D341Med (cell line): ENCODE data around the gene SORCS2.

ENCODE experiments used
- DNase-seq: peaks from one replicate; pipeline ENCODE4 v3.0.0; 2012; ENCODE audit warnings: low spot score

The SORCS2 gene

DNA sequence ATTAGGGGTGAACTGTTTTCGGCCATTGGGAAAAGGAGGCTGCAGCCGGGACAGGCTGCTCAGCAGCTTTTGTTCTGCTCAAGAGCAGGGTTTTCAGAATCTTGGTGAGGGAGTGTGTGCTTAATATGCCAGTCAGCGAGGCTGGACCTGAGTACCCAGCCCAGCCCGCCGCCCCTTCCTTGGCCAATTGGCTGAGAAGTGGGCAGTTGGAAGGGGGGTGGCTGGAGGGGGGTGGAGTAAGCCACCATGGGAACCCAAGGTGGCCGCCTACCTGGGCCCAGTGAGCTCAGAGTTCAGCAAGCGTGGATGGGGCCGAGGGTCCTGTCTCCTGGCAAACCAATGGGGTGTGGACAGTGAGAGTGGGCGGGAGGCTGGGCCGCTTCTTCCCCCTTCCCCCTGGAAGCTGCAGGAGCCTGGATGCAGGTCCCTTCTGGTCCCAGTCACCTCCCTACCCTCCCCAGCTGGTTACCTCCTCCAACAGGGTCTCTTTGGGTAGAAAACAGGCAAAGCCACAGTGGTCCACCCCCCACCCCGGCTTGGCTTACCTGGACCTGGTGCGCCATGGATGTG, 52.5 kb downstream of the SORCS2 start:
- DNase-seq = no peak

DNA sequence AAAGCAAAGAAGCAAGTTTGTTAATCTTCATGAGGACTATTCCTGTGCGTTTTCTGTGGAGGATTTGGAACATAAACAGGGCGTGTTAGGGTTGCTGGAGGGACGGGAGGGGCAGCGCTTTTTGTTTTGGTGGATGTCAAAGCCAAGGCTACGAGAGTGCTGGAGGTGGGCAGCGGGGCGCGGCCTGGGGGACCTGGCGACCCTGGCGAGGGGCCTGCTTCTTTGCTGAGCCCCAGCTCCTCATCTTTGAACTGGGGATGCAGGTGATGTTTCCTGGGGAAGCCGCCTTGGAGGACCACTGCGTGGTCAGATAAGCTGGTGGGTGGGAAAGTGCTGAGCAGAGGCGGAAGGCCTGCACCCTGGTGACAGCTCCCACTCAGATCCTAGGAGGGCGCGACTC, 55.2 kb downstream of the SORCS2 start:
- DNase-seq = no peak

DNA sequence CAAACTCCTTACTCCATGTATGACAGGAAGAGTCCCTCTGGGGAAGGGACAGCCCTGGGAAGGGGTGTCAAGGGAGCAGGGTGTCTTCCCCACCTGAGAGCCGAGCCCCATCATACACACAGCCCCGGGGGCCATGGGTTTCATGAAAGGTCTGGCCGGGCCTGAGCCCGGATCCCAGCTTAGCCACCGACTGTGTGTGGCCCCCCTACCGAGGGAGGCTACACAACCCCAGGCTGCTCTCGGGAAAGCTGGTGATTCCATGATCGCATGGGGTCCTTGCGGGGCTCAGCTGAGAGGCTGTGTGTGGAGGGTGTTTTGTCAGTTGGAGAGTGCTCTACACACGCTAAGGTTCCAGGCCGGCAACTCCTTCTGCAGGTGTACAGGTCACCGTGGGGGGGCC, 55.6 kb downstream of the SORCS2 start:
- DNase-seq = no peak

DNA sequence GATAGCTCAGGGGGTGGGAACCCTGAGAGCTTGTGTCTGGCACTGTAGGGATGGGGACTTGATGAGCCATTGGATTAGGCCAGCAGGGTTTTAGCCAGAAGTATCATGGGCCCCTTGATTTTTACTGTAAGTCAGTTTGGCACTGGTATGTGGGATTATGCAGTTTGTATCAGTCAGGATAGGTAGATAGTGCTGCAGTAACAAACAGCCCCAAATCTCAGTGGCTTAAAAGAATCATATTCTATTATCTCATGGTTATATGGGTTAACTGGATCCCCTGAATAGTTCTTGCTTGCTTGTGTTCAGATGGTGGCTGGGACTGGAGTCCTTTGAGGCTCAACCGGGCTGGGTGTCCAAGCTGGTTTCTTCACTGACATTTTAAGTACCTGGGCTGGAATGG, 56.5 kb downstream of the SORCS2 start:
- DNase-seq = no peak

- DNase-seq = no peak
Measured at GRCh38 chr4:7251321-7251720, 59.0 kb downstream of the SORCS2 start.

DNA sequence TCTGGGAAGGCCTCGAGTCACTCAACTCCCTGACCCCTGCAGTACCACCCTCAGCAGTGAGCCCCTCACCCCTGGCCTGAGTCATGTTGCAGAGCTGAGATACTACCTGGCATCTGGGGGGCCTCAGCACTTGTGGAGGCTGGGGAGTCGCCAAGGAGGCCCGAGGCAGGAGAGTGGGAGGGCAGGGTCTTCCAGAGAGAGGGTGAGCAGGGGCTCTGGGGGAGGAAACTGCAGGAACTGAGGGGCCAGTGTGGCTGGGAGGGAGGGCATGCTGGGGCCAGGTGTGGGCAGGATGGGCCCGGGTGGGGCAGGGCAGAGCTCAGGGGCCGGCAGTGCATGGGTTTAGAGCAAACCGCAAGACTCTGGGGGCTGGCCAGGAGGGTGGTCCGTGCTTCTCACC, 59.7 kb downstream of the SORCS2 start:
- no peak for DNase-seq

- no peak for DNase-seq
Measured at GRCh38 chr4:7252510-7253340, 60.4 kb downstream of the SORCS2 start.

GRCh38 chr4:7253341-7253700, 61.0 kb downstream of the SORCS2 start:
- no peak for DNase-seq

DNA sequence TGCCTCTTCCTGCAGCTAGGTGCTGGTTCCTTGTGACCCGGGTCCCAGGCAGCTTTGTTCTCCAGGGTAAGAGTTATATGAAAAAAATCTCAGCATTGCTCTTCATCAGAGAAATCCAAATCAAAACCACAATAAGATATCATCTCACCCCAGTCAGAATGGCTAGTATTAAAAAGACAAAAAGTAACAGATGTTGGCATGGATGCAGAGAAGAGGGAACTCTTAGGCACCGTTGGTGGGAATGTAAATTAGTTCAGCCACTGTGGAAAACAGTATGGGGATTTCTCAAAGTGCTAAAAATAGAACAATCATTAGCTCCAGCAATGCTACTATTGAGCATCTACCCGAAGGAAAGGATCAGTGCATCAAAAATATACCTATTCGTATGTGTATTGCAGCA, 61.5 kb downstream of the SORCS2 start:
- no peak for DNase-seq

DNA sequence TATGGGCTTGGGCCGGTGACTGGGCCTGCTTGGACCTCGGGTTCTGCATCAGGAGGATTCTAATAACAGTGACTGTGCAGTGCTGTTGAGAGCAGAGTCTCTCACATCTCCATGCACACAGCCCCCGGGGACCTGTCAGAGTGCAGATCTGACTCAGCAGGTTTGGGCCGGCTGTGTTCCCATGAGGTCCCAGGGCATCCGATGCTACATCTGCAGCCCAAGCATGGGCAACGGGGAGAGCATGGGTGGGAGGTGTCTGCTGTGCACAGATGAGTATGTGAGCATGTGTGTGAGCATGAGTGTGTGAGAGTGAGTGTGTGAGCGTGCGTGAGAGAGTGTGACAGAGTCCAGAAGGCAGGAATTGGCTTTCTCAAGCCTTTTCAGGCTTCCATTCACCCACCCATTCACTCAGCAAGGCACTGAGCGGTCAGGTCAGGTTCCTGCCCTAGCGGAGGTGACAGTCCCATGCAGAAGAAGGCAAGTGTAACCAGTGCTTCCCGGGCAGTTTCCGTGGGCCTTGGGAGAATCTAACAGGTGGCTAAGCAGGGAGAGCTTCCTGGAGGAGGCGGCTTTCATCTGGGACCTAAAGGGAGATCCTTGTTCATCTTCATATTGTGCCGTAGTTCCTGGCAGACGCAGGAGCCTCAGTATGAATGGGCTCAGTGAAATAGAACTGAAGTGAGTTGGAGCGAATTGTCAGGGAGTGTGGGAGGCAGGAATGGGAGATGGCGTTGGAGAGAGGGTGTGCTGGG, 62.6 kb downstream of the SORCS2 start:
- DNase-seq = peak; percentile 63

DNA sequence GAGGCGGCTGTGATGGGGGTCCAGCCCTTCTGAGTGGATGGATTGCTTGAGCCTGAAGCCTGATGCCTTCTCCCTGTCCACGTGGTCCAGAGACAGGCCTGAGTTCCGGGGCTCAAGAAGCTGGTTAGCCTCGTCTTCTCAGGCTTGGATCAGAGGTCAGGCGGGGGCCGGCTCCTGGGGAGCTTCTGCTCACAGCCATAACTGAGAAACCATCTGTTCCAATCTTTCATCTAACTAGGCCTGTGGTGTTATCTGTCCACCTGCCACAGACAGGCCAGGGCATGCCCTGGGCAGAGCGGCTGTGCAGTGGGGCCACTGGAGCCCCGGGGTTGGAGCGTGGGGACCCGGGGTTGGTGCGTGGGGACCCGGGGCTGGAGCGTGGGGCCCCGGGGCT, 63.1 kb downstream of the SORCS2 start:
- DNase-seq = no peak

DNA sequence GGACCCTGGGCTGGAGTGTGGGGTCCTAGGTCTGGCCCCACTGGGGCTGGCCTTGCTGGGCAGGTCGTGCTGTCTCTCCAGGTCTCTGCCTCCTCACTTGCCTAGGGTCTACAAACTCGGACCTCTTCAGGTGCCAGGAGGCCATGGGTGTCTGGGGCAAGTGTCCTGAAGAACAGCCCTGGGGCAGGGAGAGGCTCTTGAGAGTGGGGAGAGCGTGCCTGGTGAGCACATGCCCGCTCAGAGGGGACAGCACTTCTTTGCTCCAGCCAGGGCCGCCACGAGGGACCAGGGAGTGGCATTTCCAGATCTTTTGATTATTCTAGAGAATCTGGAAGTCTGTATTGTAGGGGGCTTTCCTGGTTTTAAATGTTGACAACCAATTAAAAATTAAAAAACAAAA, 63.7 kb downstream of the SORCS2 start:
- DNase-seq = no peak

GRCh38 chr4:7256984-7257810, 64.9 kb downstream of the SORCS2 start:
- DNase-seq = no peak

DNA sequence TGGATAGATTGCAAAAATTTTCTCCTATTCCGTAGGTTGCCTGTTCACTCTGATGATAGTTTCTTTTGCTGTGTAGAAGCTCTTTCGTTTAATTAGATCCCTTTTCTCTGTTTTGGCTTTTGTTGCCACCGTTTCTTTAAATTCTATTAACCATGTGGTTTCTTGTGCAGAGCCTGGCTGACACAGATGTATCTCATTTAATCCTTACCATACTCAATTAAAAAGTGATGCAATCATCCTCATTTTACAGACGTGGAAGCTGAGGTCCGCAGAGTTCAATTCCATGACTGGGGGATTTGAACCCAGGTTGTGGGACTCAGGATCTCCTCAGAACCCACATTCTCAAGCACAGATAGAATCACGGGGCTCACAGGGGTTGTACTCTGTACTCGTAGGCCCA, 66.7 kb downstream of the SORCS2 start:
- DNase-seq = no peak

DNA sequence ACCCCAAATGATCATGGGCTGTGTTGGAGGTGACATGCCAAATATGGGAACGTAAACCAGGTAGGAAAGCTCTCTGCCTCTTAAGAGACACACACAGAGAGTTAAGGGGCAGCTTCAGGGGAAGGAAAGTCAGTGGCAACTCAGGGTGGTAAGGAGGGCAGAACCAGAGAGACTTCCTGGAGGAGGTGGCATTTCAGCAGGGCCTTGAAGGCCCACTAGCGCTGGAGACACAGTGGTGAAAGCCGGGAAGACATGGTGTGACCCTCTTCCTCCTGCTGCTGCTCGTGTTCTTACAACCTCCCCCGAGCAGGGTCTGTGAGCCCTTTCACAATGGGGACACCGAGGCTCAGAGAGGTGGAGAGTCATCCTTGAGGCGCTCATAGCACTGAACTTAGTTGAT, 68.2 kb downstream of the SORCS2 start:
- no peak for DNase-seq

DNA sequence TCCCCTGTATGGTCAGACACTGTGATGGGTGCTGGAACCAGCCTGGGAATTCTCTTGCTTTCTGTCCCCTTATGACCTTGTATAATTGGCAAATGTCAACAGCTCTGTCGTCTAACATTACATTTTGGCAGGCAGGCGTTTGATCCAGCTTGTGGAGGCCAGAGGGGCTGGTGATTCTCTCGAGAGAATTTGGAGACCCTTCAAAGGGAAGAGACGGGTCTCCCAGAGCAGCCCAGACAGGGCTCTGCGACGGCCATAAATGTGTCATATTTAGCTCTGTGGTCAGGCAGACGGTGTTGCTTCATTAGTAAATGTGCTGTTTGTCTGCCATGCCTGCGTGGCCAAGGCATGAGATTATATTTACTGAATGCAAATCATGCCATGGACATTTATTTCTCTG, 68.7 kb downstream of the SORCS2 start:
- no peak for DNase-seq

DNA sequence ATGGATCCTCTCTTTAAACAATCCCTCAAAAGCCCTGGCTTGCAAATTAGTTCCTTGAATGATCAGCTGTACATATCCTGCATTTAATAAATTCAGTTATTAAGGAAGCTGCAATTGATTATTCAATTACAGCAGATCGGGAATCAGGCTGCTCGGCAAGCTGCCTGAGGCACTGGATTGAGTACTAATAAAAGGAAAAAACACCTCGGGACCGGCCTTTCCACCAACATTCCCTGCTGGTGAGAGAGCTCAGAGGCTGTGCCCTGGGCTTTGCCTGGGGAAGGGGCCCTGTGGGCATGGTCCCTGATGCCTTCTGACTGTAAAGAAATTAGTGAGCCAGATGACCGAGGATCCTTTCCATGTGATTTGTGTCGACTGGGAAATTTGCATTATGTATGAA, 69.2 kb downstream of the SORCS2 start:
- no peak for DNase-seq

DNA sequence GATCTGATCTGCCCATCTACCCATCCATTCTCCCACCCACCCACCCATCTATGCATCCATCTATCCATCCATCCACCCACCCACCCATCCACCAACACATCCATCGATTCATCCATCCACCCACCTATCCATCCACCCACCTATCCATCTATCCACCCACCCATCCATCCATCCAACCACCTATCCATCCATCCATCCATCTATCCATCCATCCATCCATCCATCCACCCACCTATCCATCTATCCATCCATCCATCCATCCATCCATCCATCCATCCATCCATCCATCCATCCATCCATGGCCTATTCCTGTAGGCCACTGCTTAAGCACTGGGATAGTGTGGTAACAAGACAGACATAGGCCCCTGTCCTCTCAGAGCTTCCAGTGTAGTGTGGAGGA, 69.8 kb downstream of the SORCS2 start:
- DNase-seq = no peak

- DNase-seq = no peak
Measured at GRCh38 chr4:7263166-7263565, 70.8 kb downstream of the SORCS2 start.

GRCh38 chr4:7264694-7265093, 72.4 kb downstream of the SORCS2 start:
- no peak for DNase-seq

DNA sequence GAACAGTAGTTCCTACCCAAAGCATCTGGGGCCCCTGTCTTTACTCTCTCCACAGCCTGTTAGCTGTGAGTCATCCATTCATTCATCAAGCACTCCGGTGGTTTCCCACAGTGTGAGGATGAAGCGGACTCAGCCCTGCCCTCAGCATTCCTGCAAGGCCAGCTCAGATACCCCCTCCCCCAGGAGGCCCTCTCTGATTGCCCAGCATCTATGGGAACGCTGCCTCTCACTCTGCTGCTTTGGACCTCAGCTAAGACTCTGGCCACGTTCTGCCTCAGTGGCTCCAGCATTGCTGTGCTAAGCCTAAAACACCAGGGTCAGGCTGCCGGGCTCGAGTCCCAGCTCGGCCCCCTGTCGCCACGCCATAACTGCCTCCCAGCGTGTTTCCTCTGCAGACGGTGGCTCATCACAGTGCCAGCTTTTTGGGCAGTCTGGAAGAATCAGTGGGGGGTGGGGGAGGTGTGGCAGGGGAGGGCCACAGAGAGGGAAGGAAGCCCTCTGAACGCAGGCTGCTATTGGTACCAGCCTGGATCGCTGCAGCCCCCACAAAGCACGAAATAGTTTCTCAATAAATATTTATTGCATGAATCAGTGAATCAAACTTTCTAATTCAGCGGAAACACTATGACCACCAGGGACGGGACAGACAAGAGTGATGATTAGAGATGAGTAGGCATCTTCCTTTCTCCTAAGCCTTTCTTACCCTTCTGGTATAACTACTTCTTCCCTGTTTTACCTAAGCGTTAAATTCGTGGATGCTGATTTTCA, 74.4 kb downstream of the SORCS2 start:
- no peak for DNase-seq

DNA sequence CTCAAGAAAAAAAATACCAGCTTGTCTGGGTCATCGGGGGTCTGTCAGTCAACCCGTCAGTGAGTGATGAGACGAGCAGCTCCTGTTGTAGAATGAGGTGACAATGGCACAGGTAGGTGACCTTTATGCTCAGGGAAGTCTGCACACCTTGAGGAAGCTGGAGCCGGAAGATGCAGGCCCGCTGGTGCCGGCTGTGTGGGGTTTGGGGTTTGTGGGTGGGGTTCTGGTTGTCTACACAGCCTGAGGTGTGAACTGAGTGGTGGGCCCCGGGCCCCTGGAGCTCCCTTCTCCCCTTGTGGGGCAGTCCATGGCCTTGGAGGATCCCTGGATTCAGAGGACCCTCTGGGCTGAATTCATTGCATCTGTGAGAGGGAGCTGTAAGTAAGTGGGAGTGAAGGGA, 75.5 kb downstream of the SORCS2 start:
- DNase-seq = no peak
